Umbilical cord (tissue), 2 donors: ENCODE measurements around the gene CPT2. TPM values are rescaled to one million over a fixed set of nuclear protein-coding genes. Genes with fewer than 3 reads are reported as not detected.

Experiments used
- DNase-seq: peaks from one replicate; pipeline ENCODE4 v3.0.0-alpha.2; 2015; ENCODE audit warnings: low spot score
- total RNA-seq: library from RNA; depleted of rRNA; stranded (reverse); fragments of >200 nt; gene quantifications from one replicate; pipeline ENCODE4 v1.2.3, GENCODE V29; 2014; ENCODE audit warnings: low replicate concordance; ENCODE audit not compliant: insufficient read depth

Gene CPT2
- total RNA-seq, result 19.0 TPM

DNA sequence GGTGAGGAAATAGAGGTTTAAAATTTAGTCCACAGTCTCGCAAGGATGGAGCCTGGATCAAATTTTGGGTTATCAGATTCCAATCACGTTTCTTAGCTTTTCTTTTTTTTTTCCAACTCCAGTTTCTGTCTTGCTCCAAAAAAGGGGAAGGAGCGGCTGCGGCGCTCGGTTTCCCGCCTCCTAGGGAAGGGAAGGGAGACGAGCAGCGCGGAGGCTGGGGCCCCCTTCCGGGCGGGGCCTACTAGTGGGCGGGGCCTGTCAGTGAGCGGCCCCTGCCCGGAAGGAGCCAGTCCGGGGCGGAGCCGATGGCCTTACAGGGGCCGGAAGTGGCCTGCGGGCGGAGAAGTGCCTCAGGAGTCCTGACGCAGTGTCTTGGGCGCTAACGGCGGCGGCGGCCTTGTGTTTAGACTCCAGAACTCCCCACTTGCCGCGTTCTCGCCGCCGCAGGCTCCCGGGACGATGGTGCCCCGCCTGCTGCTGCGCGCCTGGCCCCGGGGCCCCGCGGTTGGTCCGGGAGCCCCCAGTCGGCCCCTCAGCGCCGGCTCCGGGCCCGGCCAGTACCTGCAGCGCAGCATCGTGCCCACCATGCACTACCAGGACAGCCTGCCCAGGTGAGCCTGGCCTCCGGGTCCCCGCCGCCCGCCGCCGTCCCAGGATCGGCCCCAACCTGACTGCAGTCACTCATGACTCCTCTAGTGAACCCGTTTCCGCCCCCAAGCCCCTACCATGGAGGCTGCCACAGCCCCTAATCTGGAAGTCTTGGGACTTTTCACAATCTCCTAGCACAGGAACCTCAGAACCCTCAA is at the start of gene CPT2:
Gene CPT2 (plus strand): TSS at position 340 of the 806 bp plus-strand sequence. CDS start 120 bp downstream, at position 460.
- peak; percentile 97 for DNase-seq

- no peak for DNase-seq
These were observed 49.5 kb upstream of the CPT2 start for GRCh38 chr1:53147174-53147573.

DNA sequence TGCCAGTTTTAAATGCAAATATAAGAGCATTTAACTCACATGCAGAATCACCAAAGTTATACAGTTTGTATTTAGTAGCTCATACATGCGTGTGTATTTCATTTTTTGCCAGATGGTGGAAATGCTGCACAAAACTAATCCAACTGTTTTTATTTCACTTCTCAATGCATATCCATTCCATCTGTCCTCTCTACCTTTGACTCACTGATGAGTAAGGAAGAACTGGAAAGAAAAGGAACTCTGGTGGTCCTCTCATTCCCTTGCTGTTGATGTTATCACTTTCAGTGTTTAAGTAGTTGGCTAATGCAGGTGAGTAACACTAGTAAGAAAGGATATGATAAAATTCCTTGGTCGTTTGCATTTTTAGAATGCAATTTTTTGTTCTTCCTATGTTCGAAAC is 48.5 kb upstream of the CPT2 start:
- no peak for DNase-seq

DNA sequence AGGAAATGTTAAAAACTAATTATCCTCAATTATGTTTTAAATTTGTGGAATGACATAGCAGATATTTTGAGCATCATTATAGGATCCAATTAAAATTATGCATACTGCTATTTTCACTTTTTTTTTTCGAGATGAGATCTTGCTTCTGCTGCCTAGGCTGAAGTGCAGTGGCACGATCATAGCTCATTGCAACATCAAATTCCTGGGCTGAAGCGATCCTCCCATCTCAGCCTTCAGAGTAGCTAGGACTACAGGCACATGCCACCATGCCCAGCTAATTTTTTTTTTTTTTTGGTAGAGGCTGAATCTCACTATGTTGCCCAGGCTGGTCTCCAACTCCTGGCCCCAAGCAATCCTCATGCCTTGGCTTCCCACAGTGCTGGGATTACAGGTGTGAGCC is 42.9 kb upstream of the CPT2 start:
- DNase-seq, result no peak

DNA sequence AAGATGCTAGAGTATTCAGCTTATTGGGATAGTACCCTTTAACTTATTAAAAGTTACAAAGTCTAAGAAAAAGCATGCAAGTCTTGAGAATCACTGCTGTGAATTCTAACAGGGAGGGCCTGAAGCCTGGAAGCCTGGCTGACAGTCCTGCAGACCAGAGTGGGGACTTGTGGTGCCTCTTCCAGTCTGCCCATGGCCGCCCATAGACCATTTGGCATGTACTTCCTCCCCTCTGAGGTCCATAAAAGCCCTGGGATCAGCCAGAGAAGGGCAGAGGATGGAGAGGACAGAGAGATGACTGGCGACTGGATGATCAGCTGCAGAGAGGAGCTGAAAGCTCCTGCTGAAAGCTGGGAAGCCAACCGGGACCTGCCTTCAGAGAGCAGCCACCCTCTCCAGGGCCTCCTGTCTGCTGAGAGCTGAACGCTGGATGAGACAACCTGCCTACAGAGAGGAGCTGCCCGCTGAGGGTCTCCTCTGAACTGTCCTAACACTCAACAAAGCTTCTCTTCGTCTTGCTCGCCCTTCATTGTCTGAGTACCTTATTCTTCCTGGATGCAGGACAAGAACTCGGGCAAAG is 41.7 kb upstream of the CPT2 start:
- DNase-seq, result no peak

- DNase-seq, result no peak
These were observed 41.1 kb upstream of the CPT2 start for GRCh38 chr1:53155534-53155933.

DNA sequence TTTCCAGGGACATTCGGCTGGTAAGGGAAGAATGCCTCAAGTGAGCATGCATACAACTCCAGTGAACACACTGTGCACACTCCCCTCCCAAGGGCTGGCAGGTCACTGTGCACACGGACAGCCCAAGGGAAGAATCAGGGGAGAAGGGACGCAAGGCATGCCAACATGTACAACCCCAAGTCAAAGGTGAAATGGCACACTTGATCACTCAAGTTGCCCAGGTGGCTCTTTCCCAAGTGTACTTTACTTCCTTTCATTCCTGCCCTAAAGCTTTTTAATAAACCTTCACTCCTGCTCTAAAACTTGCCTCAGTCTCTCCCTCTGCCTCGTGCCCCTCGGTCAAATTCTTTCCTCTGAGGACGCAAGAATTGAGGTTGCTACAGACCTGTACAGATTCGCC is 40.7 kb upstream of the CPT2 start:
- no peak for DNase-seq

- DNase-seq, result no peak
These were observed 39.8 kb upstream of the CPT2 start for GRCh38 chr1:53156783-53157182.

DNA sequence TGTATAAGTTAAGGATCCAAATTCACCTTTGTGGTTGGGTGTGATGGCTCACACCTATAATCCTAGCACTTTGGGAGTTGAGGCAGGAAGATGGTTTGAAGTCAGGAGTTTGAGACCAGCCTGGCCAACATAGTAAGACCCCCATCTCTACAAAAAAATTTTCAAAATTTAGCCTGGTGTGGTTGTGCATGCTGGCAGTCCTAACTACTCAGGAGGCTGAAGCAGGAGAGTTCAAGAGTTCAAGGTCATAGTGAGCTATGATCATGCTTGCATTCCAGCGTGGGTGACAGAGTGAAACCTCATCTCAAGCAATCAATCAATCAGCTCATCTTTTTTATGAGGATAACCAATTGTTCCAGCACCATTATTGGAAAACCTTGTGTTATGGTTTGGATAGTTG is 37.7 kb upstream of the CPT2 start:
- no peak for DNase-seq

DNA sequence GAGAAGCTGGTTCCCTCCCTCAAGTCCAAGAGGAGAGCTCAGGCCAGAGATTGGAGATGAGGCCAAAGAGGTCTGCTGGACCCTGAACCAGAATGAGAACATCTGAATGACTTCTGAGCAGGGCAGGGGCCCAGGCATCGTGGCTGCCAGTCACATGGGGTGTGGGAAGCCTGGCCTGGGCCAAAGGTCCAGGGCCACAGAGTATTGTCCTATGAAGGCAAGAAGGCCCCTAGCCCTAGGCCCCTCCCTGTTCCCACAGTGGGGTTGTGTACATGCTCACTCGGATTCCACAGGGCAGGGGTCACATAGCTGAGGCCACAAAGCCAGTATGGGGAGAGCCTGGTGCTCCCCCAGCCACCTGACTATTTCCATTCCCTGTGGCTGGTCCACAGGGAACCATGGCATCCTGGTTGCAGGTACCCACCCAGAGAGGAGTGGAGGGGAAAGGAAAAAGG is 35.7 kb upstream of the CPT2 start:
- DNase-seq, result no peak

GRCh38 chr1:53162621-53163020 is 34.0 kb upstream of the CPT2 start:
- DNase-seq, result no peak

GRCh38 chr1:53163291-53163768 is 33.3 kb upstream of the CPT2 start:
- DNase-seq, result no peak

- no peak for DNase-seq
These were observed 31.1 kb upstream of the CPT2 start for GRCh38 chr1:53165408-53165961.

DNA sequence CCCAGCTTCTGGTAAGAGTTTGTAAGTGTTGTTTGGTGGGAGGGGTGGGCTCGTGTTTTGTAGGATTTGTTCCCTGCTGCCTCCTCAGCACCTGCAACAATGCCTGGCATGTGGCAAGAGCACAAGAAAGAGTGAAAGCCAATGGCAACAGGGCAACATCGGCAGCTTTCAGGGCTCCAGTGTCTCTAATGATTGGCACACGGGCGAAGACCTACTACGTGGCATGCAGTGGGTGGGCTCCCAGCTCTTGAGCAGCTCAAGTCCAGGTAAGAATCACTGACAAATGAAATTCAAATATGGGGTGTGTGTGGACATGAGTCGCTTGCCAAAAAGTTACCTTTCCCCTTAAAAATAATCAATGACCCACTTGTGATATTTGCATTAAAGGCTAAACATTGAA is 30.3 kb upstream of the CPT2 start:
- no peak for DNase-seq

GRCh38 chr1:53166912-53167311 is 29.7 kb upstream of the CPT2 start:
- no peak for DNase-seq

GRCh38 chr1:53172426-53173128 is 24.0 kb upstream of the CPT2 start:
- peak; percentile 45 for DNase-seq

GRCh38 chr1:53174971-53175913 is 21.4 kb upstream of the CPT2 start:
- DNase-seq, result no peak

DNA sequence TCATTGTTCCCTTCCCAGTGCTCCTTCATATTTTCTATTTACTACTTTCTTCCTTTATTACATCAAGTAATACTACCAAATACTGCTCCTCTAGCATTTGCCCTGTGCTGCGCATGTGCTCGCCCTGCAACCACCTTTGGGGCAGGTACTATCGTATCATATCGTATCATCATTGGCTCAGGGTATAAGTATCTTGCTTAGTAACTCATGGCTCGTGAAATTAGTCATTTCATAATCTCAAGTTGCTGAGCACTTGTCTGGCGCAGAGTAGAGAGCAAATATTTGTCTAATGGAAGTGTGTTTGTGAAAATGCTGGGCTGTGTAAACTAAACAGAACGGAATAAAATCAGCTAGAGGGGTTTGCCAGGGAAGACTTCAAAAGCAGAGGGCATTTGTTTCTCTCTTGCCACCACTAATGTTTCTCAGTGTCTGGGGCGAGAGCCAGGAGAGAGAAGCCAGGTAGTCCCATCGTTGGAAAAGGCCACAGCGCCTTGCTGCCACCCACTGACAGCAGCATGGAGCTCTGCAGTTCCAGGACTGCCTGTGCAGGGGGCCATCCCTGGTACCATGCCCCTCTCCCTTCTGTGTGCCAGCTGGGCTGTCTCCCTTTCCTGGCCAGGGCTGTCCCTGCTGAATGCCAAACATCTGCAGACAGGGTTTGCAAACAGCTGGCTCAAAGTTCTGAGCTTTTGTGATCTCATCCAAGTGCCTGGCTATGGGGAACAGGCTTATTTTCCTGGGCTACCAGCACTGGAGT is 20.0 kb upstream of the CPT2 start:
- no peak for DNase-seq

DNA sequence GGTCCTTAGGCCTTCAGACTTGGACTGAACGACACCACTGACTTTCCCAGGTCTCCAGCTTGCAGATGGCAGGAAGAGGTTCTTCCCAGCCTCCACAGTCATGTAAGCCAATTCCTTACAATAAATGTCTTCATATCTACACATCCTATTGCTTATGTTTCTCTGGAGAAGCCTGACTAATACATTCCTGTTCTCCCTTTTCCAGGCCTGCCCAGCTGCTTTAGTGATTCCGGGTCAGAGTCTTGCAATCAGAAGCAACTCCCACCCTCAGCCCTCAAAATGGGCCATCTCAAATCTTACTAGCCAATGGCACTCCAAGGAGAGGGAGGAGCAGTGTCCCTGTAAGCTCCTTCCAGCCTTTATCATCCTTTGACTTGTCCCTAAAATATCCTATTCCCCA is 16.4 kb upstream of the CPT2 start:
- peak; percentile 38 for DNase-seq

DNA sequence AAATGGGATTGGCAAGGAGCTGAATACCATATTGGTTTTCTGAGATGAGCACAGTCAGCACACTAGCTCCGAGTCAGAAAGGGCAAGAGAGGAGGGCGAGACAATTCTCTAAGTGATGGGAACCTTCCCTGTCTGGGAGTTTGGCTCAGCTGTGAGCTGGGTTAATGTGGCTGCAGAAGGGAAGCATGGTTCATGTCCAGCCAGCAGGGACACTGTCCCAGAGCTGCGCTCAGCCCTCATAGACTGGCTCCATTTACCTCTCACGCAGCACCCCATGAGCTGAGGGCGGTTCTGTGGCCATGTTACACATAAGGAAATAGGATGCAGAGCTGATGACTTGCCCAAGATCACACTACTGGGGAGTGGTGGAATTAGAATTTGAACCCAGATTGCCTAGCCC is 15.7 kb upstream of the CPT2 start:
- no peak for DNase-seq
